ENCODE data around the gene GFPT2. TPM values are rescaled to one million over a fixed set of nuclear protein-coding genes. Genes with fewer than 3 reads are reported as not detected.

Gene GFPT2
- total and polyA plus RNA-seq, 9 of the 15 experiments (the other 6 are each of a cell fraction or from before 2014, with no cell fraction given) = 0.07 to 0.14 (median 0.08) TPM; not detected in 6

DNA sequence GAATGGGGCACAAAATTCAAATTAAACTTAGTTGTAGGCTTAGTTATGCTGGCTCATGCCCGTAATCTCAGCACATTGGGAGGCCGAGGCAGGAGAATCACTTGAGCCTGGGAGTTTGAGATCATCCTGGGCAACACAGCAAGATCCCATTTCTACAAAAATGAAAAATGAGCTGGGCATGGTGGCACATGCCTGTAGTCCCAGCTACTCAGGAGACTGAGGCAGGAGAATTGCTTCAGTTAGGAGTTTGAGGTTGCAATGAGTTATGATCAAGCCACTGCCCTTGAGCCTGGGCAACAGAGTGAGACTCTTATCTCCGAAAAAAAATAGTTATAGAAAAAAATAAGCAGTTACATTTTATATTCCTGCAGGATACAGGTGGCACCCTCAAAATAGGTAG lies 20.7 kb upstream of the GFPT2 start:
- CTCF ChIA-PET (ENCODE audit: low intra/inter-chr PET ratio) = no interaction called here
- 0% methylated on average over 3 of the region's 3 CpGs for WGBS (ENCODE audit: insufficient coverage, low coverage, missing lambda C conversion rate)

DNA sequence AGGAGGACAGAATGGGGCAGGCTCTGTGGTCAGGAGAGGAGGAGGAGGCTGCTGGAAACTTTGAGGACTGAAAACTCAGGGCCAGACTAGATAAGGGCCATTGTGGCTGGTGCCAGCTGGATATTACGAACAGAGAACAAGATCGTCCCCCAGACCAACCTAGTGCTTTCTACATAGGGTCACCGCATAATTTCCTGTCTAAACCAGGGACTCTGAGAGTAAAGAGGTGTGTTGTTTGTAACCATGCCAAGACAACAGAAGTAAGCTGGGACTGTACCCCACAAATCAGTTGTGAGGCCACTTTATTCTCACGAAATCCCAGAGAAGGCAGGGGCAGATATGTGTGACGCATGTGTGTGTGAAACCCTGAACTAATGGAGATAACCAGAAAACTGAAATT lies 20.3 kb upstream of the GFPT2 start:
- no peak overlapping the region for H3K4me2 ChIP-seq (ENCODE audit: insufficient read depth, low read length)
- intact Hi-C loops (cut with micrococcal nuclease) (no loop called here), in situ Hi-C loops (cut with MboI) (no loop called here)
- TF ChIP-seq ZNF133 (CRISPR knock-in tag; IDR thresholded peaks at IDR 0.05) (no peak), ERF (CRISPR knock-in tag; IDR thresholded peaks at IDR 0.05) (no peak), HNRNPLL (IDR thresholded peaks at IDR 0.05; ENCODE audit: low read depth, low read length, poor library complexity, severe bottlenecking) (no peak), ATF1 (CRISPR knock-in tag; IDR thresholded peaks at IDR 0.05) (no peak), ATF1 (tag; IDR thresholded peaks at IDR 0.05) (no peak), ZNF232 (CRISPR knock-in tag; IDR thresholded peaks at IDR 0.05) (no peak), BRD4 (IDR thresholded peaks at IDR 0.05) (no peak), SMARCC2 (IDR thresholded peaks at IDR 0.05; ENCODE audit: low read depth) (no peak), SOX6 (IDR thresholded peaks at IDR 0.05) (no peak), KAT8 (IDR thresholded peaks at IDR 0.05; ENCODE audit: low read depth) (no peak), CREM (IDR thresholded peaks at IDR 0.05; ENCODE audit: low read depth) (no peak)
- FAIRE-seq = no peak
- peaks cover 38 to 77% of the 10 kb centered on the region in 2 experiments for H3K27me3 ChIP-seq (ENCODE audit: control insufficient read depth in 2 of 2, insufficient read depth in 2 of 2, low read length in 2 of 2)
- DNase-seq (ENCODE audit: extremely low read depth in 1 of 4, low spot score in 3 of 4) = peak in 1 of 4 experiments; percentile 19
- H3K9ac ChIP-seq (ENCODE audit: insufficient read depth in 1 of 2, low read depth in 2 of 2, low read length in 2 of 2) = no peak overlapping the region
- 6% methylated on average over 5 of the region's 5 CpGs for WGBS (ENCODE audit: insufficient coverage, low coverage, missing lambda C conversion rate)
- H4K20me1 ChIP-seq (replicated peaks; ENCODE audit: control insufficient read depth, insufficient read depth, low read length) = peaks cover 3% of the 10 kb centered on the region; the same call in 1 of the 2 replicates
- peak; percentile 32; the same call in 2 of the 3 replicates for ATAC-seq
- H3K4me1 ChIP-seq (replicated peaks in 1 of 2; ENCODE audit: control insufficient read depth in 2 of 2, insufficient read depth in 2 of 2, low read length in 2 of 2) = no peaks in the 10 kb centered on the region
- no TSS peak for BruUV-seq (replicated peaks)
- H3K9me3 ChIP-seq (replicated peaks; ENCODE audit: control insufficient read depth, insufficient read depth, low read depth, low read length) = no peaks in the 10 kb centered on the region
- H2AFZ ChIP-seq (ENCODE audit: low read depth, low read length) = no peak overlapping the region
- ChIA-PET CTCF (ENCODE audit: low intra/inter-chr PET ratio) (no interaction called here), POLR2A (interaction anchor here (1.3 kb wide), 1 partner anchor 125 kb away, joined by 3 read pairs; no protein-coding TSS in a partner anchor)
- no peaks in the 10 kb centered on the region for H3K36me3 ChIP-seq (ENCODE audit: control insufficient read depth, insufficient read depth, low read length)
- H3K79me2 ChIP-seq (ENCODE audit: control insufficient read depth, insufficient read depth, low read length) = no peaks in the 10 kb centered on the region
- no peaks in the 10 kb centered on the region for H3K9me1 ChIP-seq (ENCODE audit: control insufficient read depth, insufficient read depth, low read length)
- no peak overlapping the region for H3K4me3 ChIP-seq
- no peak overlapping the region for H3K27ac ChIP-seq (ENCODE audit: extremely low read depth, low read depth, low read length)

More for the DNA sequence above, 20.7 kb upstream of the GFPT2 start:
- Histone ChIP-seq H3K79me2 (ENCODE audit: control insufficient read depth, insufficient read depth, low read length) (no peaks in the 10 kb centered on the region), H3K4me1 (replicated peaks in 1 of 2; ENCODE audit: control insufficient read depth in 2 of 2, insufficient read depth in 2 of 2, low read length in 2 of 2) (no peaks in the 10 kb centered on the region), H3K9me3 (replicated peaks; ENCODE audit: control insufficient read depth, insufficient read depth, low read depth, low read length) (no peaks in the 10 kb centered on the region), H3K27me3 (ENCODE audit: control insufficient read depth in 2 of 2, insufficient read depth in 2 of 2, low read length in 2 of 2) (peaks cover 38 to 77% of the 10 kb centered on the region in 2 experiments), H3K36me3 (ENCODE audit: control insufficient read depth, insufficient read depth, low read length) (no peaks in the 10 kb centered on the region), H4K20me1 (replicated peaks; ENCODE audit: control insufficient read depth, insufficient read depth, low read length) (peaks cover 3% of the 10 kb centered on the region; the same call in 1 of the 2 replicates), H3K9me1 (ENCODE audit: control insufficient read depth, insufficient read depth, low read length) (no peaks in the 10 kb centered on the region), H3K27ac (ENCODE audit: extremely low read depth, low read depth, low read length) (no peak overlapping the region), H3K9ac (ENCODE audit: insufficient read depth in 1 of 2, low read depth in 2 of 2, low read length in 2 of 2) (no peak overlapping the region), H3K4me2 (ENCODE audit: insufficient read depth, low read length) (no peak overlapping the region), H2AFZ (ENCODE audit: low read depth, low read length) (no peak overlapping the region), H3K4me3 (no peak overlapping the region)
- ATAC-seq = no peak
- no TSS peak for BruUV-seq (replicated peaks)
- TF ChIP-seq ZNF121 (CRISPR knock-in tag; conservative IDR thresholded peaks at IDR 0.05) (peak; percentile 57), OTX1 (CRISPR knock-in tag; IDR thresholded peaks at IDR 0.05) (no peak), RBM14 (IDR thresholded peaks at IDR 0.05; ENCODE audit: borderline replicate concordance, insufficient read depth, low read depth, low read length) (no peak), MED1 (CRISPR knock-in tag; IDR thresholded peaks at IDR 0.05; ENCODE audit: borderline replicate concordance) (no peak), ZBTB8A (IDR thresholded peaks at IDR 0.05; ENCODE audit: partially characterized antibody) (no peak)
- TF ChIP-seq, protein P1, sequence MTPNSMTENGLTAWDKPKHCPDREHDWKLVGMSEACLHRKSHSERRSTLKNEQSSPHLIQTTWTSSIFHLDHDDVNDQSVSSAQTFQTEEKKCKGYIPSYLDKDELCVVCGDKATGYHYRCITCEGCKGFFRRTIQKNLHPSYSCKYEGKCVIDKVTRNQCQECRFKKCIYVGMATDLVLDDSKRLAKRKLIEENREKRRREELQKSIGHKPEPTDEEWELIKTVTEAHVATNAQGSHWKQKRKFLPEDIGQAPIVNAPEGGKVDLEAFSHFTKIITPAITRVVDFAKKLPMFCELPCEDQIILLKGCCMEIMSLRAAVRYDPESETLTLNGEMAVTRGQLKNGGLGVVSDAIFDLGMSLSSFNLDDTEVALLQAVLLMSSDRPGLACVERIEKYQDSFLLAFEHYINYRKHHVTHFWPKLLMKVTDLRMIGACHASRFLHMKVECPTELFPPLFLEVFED (CRISPR knock-in tag; conservative IDR thresholded peaks at IDR 0.05) = no peak
- POLR2A ChIA-PET = interaction anchor here (1.3 kb wide), 1 partner anchor 124 kb away, joined by 3 read pairs; no protein-coding TSS in a partner anchor
- intact Hi-C loops (cut with micrococcal nuclease) = no loop called here
- in situ Hi-C loops (cut with MboI) = no loop called here
- DNase-seq (ENCODE audit: extremely low read depth in 1 of 4, low spot score in 3 of 4) = no peak
- no peak for FAIRE-seq

Measured in K562 (cell line).